GM12878 (cell line): ENCODE results near the gene ZBTB39. TPM values are rescaled to one million over a fixed set of nuclear protein-coding genes. Genes with fewer than 3 reads are reported as not detected.

Experiments used
- CEBPB ChIP-seq, 2 experiments: fragments of 150-350 bp in 1 of 2; IDR thresholded peaks; 2 replicates each; pipeline ENCODE4 v1.6.1; 2012 to 2014; ENCODE audit warnings: low read depth in 2 of 2, low read length in 2 of 2, borderline replicate concordance in 1 of 2, inconsistent platforms in 1 of 2
- EED ChIP-seq: sonication (generic); IDR thresholded peaks from 2 replicates; pipeline ENCODE4 v1.6.1; 2016; ENCODE audit warnings: antibody characterized with exemption, low read depth
- FOXM1 ChIP-seq: IDR thresholded peaks from 2 replicates; pipeline ENCODE4 v1.6.1; 2012; ENCODE audit warnings: low read depth, mild to moderate bottlenecking, inconsistent platforms, low read length, moderate library complexity
- JUNB ChIP-seq: IDR thresholded peaks from 2 replicates; pipeline ENCODE4 v1.6.1; 2016; ENCODE audit warnings: antibody characterized with exemption, mild to moderate bottlenecking
- RFX5 ChIP-seq: IDR thresholded peaks from 2 replicates; pipeline ENCODE4 v1.6.1; 2011; ENCODE audit warnings: low read depth, low read length, improper control_type of control experiment
- polyA plus RNA-seq, 11 experiments: library from polyadenylated mRNA; depleted of rRNA in 4 of 11; unstranded in 6 of 11; stranded (reverse) in 5 of 11; fragments of >200 nt; fragmentation: Nextera tagmentation in 4 of 11; fragmentation: Illumina TruSeq in 1 of 11; extraction: Ambion mirVana in 4 of 11; extraction: Trizol in 1 of 11; gene quantifications; 1 replicate in 1 of 11; 2 replicates in 10 of 11; pipeline versions ENCODE4 v1.2.1 to v1.2.3, GENCODE V29; 2011 to 2016; ENCODE audit warnings: inconsistent platforms in 2 of 11, missing spikeins in 2 of 11, low read depth in 1 of 11
- total RNA-seq, 4 experiments: library from RNA; depleted of rRNA in 3 of 4; stranded (reverse); fragments of >200 nt in 3 of 4; fragmentation: Illumina TruSeq in 1 of 4; extraction: Trizol in 1 of 4; gene quantifications; 2 replicates each; pipeline versions ENCODE4 v1.2.1 to v1.2.3, GENCODE V29; 2013 to 2021
- TF ChIP-seq, protein P1 (sequence below): fragments of 450-650 bp; IDR thresholded peaks from 2 replicates; pipeline ENCODE4 v1.6.1; 2016; ENCODE audit warnings: mild to moderate bottlenecking, moderate library complexity, borderline replicate concordance

Gene ZBTB39
- total and polyA plus RNA-seq, 10 of the 15 experiments (the other 5 are each of a cell fraction or from before 2014, with no cell fraction given): 0.88 to 6.8 (median 4.4) TPM

DNA sequence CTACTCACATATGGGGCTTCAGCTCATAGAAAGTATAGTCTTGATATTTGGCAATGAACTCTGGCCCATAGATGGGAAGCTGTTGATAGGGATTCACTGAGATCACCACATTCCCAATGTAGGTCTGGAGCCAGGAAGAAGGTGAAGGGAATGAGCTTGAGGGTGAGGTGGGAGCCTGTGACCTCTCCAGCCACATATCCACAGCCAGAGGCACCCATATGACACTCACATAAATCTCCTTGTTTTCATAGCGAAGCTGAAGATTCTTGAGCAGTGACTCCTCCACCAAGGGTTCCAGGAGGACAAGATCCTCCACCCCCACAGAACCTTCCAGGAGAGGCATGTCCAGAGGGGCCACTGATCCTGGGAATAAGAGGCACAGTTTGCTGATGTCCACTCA lies 41.6 kb upstream of the ZBTB39 start (continued):
- TF ChIP-seq CEBPB (IDR thresholded peaks at IDR 0.05; ENCODE audit: borderline replicate concordance in 1 of 2, low read depth in 2 of 2, low read length in 2 of 2) (no peak), RFX5 (no peak), FOXM1 (no peak), JUNB (no peak), EED (no peak)
- TF ChIP-seq, protein P1, sequence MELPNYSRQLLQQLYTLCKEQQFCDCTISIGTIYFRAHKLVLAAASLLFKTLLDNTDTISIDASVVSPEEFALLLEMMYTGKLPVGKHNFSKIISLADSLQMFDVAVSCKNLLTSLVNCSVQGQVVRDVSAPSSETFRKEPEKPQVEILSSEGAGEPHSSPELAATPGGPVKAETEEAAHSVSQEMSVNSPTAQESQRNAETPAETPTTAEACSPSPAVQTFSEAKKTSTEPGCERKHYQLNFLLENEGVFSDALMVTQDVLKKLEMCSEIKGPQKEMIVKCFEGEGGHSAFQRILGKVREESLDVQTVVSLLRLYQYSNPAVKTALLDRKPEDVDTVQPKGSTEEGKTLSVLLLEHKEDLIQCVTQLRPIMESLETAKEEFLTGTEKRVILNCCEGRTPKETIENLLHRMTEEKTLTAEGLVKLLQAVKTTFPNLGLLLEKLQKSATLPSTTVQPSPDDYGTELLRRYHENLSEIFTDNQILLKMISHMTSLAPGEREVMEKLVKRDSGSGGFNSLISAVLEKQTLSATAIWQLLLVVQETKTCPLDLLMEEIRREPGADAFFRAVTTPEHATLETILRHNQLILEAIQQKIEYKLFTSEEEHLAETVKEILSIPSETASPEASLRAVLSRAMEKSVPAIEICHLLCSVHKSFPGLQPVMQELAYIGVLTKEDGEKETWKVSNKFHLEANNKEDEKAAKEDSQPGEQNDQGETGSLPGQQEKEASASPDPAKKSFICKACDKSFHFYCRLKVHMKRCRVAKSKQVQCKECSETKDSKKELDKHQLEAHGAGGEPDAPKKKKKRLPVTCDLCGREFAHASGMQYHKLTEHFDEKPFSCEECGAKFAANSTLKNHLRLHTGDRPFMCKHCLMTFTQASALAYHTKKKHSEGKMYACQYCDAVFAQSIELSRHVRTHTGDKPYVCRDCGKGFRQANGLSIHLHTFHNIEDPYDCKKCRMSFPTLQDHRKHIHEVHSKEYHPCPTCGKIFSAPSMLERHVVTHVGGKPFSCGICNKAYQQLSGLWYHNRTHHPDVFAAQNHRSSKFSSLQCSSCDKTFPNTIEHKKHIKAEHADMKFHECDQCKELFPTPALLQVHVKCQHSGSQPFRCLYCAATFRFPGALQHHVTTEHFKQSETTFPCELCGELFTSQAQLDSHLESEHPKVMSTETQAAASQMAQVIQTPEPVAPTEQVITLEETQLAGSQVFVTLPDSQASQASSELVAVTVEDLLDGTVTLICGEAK: no peak
